ENCODE data around the gene ALOX12B. TPM values are rescaled to one million over a fixed set of nuclear protein-coding genes. Genes with fewer than 3 reads are reported as not detected.

ALOX12B gene
- total RNA-seq, 1 donor from 2014 or later = 0.08 TPM

- Histone ChIP-seq H3K4me3 (ENCODE audit: low read depth, low read length) (no peak overlapping the region), H3K27me3 (ENCODE audit: control insufficient read depth, insufficient read depth, low read length) (peaks cover 15% of the 10 kb centered on the region), H3K36me3 (ENCODE audit: control insufficient read depth, insufficient read depth, low read length) (no peaks in the 10 kb centered on the region)
- no peak for TF ChIP-seq CTCF (IDR thresholded peaks at IDR 0.05; ENCODE audit: insufficient read depth, low read length, poor library complexity, severe bottlenecking)
- DNase-seq (ENCODE audit: low read depth) = no peak
Observed at GRCh38 chr17:8104911-8105310, 17.4 kb upstream of the ALOX12B start.

- TF ChIP-seq CTCF (IDR thresholded peaks at IDR 0.05; ENCODE audit: insufficient read depth, low read length, poor library complexity, severe bottlenecking) = no peak
- H3K4me3 ChIP-seq (ENCODE audit: low read depth, low read length) = no peak overlapping the region
- no peaks in the 10 kb centered on the region for H3K36me3 ChIP-seq (ENCODE audit: control insufficient read depth, insufficient read depth, low read length)
- no peak for DNase-seq (ENCODE audit: low read depth)
- peaks cover 3% of the 10 kb centered on the region for H3K27me3 ChIP-seq (ENCODE audit: control insufficient read depth, insufficient read depth, low read length)
Observed at GRCh38 chr17:8103549-8103948, 16.0 kb upstream of the ALOX12B start.

- H3K4me3 ChIP-seq (ENCODE audit: low read depth, low read length) = no peak overlapping the region
- no peak for DNase-seq (ENCODE audit: low read depth)
- TF ChIP-seq CTCF (IDR thresholded peaks at IDR 0.05; ENCODE audit: insufficient read depth, low read length, poor library complexity, severe bottlenecking) = no peak
- H3K36me3 ChIP-seq (ENCODE audit: control insufficient read depth, insufficient read depth, low read length) = no peaks in the 10 kb centered on the region
- H3K27me3 ChIP-seq (ENCODE audit: control insufficient read depth, insufficient read depth, low read length) = no peaks in the 10 kb centered on the region
Observed at GRCh38 chr17:8101721-8102120, 14.2 kb upstream of the ALOX12B start.

GRCh38 chr17:8100763-8101162, 13.2 kb upstream of the ALOX12B start:
- no peak for TF ChIP-seq CTCF (IDR thresholded peaks at IDR 0.05; ENCODE audit: insufficient read depth, low read length, poor library complexity, severe bottlenecking)
- Histone ChIP-seq H3K27me3 (ENCODE audit: control insufficient read depth, insufficient read depth, low read length) (peaks cover 4% of the 10 kb centered on the region), H3K36me3 (ENCODE audit: control insufficient read depth, insufficient read depth, low read length) (no peaks in the 10 kb centered on the region), H3K4me3 (ENCODE audit: low read depth, low read length) (no peak overlapping the region)
- DNase-seq (ENCODE audit: low read depth) = no peak

GRCh38 chr17:8100111-8100510, 12.6 kb upstream of the ALOX12B start:
- no peak overlapping the region for H3K4me3 ChIP-seq (ENCODE audit: low read depth, low read length)
- no peak for TF ChIP-seq CTCF (IDR thresholded peaks at IDR 0.05; ENCODE audit: insufficient read depth, low read length, poor library complexity, severe bottlenecking)
- no peak for DNase-seq (ENCODE audit: low read depth)
- H3K27me3 ChIP-seq (ENCODE audit: control insufficient read depth, insufficient read depth, low read length) = peaks cover 4% of the 10 kb centered on the region
- no peaks in the 10 kb centered on the region for H3K36me3 ChIP-seq (ENCODE audit: control insufficient read depth, insufficient read depth, low read length)

- no peak for TF ChIP-seq CTCF (IDR thresholded peaks at IDR 0.05; ENCODE audit: insufficient read depth, low read length, poor library complexity, severe bottlenecking)
- H3K27me3 ChIP-seq (ENCODE audit: control insufficient read depth, insufficient read depth, low read length) = peaks cover 7% of the 10 kb centered on the region
- no peak overlapping the region for H3K4me3 ChIP-seq (ENCODE audit: low read depth, low read length)
Observed at GRCh38 chr17:8096541-8096940, 9.0 kb upstream of the ALOX12B start.

More at GRCh38 chr17:8096541-8096940, 9.0 kb upstream of the ALOX12B start:
- no peak for DNase-seq (ENCODE audit: low read depth)
- no peaks in the 10 kb centered on the region for H3K36me3 ChIP-seq (ENCODE audit: control insufficient read depth, insufficient read depth, low read length)
